H1 (cell line): ENCODE data around the gene SMYD4. TPM values are rescaled to one million over a fixed set of nuclear protein-coding genes. Genes with fewer than 3 reads are reported as not detected.

Experiments
- CTCF ChIA-PET: fragments of 300-600 bp; sonication (Branson Sonifier 250); formaldehyde crosslinking; loops from one replicate; lab custom pipeline; 2021; ENCODE audit not compliant: partially characterized antibody; lab: Charles Lee
- POLR2A ChIA-PET: fragments of 300-600 bp; sonication (Branson Sonifier 250); formaldehyde crosslinking; loops from one replicate; lab custom pipeline; 2021; ENCODE audit warnings: inconsistent platforms; ENCODE audit not compliant: partially characterized antibody; lab: Charles Lee
- DNase-seq, 2 experiments: peaks; one replicate each; pipeline versions ENCODE4 v3.0.0 to v3.0.0-alpha.2; 2010 to 2022; ENCODE audit warnings: low spot score in 2 of 2, low read depth in 1 of 2, mixed read lengths in 1 of 2
- FAIRE-seq: peaks from 2 replicates; lab custom pipeline; 2011; peaks lifted over from hg19 to GRCh38; lab: Jason Lieb, UNC
- H2AFZ ChIP-seq: 2 replicates; pipeline ENCODE4 v1.8.1; 2012; ENCODE audit warnings: low read length, inconsistent platforms
- H2AK5ac ChIP-seq: 2 replicates; pipeline ENCODE4 v1.6.1; 2013; ENCODE audit warnings: low read depth, low read length
- H2BK120ac ChIP-seq: replicated peaks from 2 replicates; pipeline ENCODE3; 2013; ENCODE audit warnings: low read depth, low read length, inconsistent platforms
- H2BK12ac ChIP-seq: 2 replicates; pipeline ENCODE4 v1.6.1; 2013; ENCODE audit warnings: low read depth, low read length
- H2BK15ac ChIP-seq: 2 replicates; pipeline ENCODE4 v1.6.1; 2013; ENCODE audit warnings: low read length
- H2BK20ac ChIP-seq: 2 replicates; pipeline ENCODE4 v1.6.1; 2013; ENCODE audit warnings: low read length
- H2BK5ac ChIP-seq: 2 replicates; pipeline ENCODE4 v1.6.1; 2013; ENCODE audit warnings: low read depth, low read length
- H3K14ac ChIP-seq: 2 replicates; pipeline ENCODE4 v1.6.1; 2013; ENCODE audit warnings: inconsistent platforms; ENCODE audit not compliant: insufficient read length
- H3K18ac ChIP-seq: 2 replicates; pipeline ENCODE4 v1.6.1; 2013; ENCODE audit warnings: low read length; ENCODE audit errors: extremely low read depth
- H3K23ac ChIP-seq: 2 replicates; pipeline ENCODE4 v1.6.1; 2013; ENCODE audit warnings: inconsistent platforms; ENCODE audit not compliant: insufficient read length
- H3K23me2 ChIP-seq: 2 replicates; pipeline ENCODE4 v1.6.1; 2013; ENCODE audit warnings: low read depth, low read length
- H3K27ac ChIP-seq: 2 replicates; pipeline ENCODE4 v1.6.1; 2011; ENCODE audit warnings: low read depth, low read length, inconsistent platforms
- H3K27me3 ChIP-seq, 4 experiments: replicated peaks in 1 of 4; 1 replicate in 1 of 4; 2 replicates in 3 of 4; pipeline versions ENCODE4 v1.6.1 to v1.8.1; 2011 to 2013; ENCODE audit warnings: low read length in 3 of 4, mild to moderate bottlenecking in 3 of 4, inconsistent platforms in 2 of 4, mixed read lengths in 2 of 4, moderate library complexity in 1 of 4; ENCODE audit not compliant: control insufficient read depth in 3 of 4, insufficient read depth in 3 of 4; ENCODE audit errors: extremely low read depth in 1 of 4
- H3K36me3 ChIP-seq, 4 experiments: 2 replicates each; pipeline versions ENCODE4 v1.6.1 to v1.8.1; 2011 to 2013; ENCODE audit warnings: mild to moderate bottlenecking in 4 of 4, low read length in 3 of 4, moderate library complexity in 2 of 4, control low read depth in 1 of 4, inconsistent platforms in 1 of 4; ENCODE audit not compliant: insufficient read depth in 4 of 4, control insufficient read depth in 2 of 4
- H3K4ac ChIP-seq: replicated peaks from 2 replicates; pipeline ENCODE3; 2013; ENCODE audit warnings: low read length, low read depth, mixed read lengths, inconsistent platforms; ENCODE audit not compliant: insufficient read length
- H3K4me1 ChIP-seq, 4 experiments: replicated peaks in 1 of 4; 1 replicate in 1 of 4; 2 replicates in 3 of 4; pipeline versions ENCODE4 v1.6.1 to v1.8.1; 2011 to 2013; ENCODE audit warnings: low read length in 3 of 4, inconsistent platforms in 2 of 4, mixed read lengths in 1 of 4; ENCODE audit not compliant: insufficient read depth in 4 of 4, control insufficient read depth in 3 of 4
- H3K4me2 ChIP-seq, 2 experiments: 2 replicates each; pipeline versions ENCODE4 v1.6.1 to v1.8.1; 2011 to 2013; ENCODE audit warnings: low read depth in 2 of 2, low read length in 2 of 2, control low read depth in 1 of 2, inconsistent platforms in 1 of 2, mild to moderate bottlenecking in 1 of 2; ENCODE audit not compliant: insufficient read depth in 1 of 2
- H3K4me3 ChIP-seq, 4 experiments: fragments of 200-600, 300-600 bp in 1 of 4; sonication (generic), shearing (Covaris generic), sonication (Bioruptor Twin) in 1 of 4; 2 replicates each; pipeline versions ENCODE4 v1.5.1 to v1.8.1; 2011 to 2016; ENCODE audit warnings: low read length in 4 of 4, low read depth in 3 of 4, control low read depth in 2 of 4, inconsistent platforms in 2 of 4, mild to moderate bottlenecking in 2 of 4, mixed read lengths in 1 of 4, moderate library complexity in 1 of 4; ENCODE audit not compliant: insufficient read depth in 2 of 4; ENCODE audit errors: extremely low read depth in 1 of 4
- H3K56ac ChIP-seq: replicated peaks from 2 replicates; pipeline ENCODE3; 2013; ENCODE audit warnings: low read depth, mild to moderate bottlenecking, mixed read lengths, low read length, inconsistent platforms; ENCODE audit not compliant: insufficient read length
- H3K79me1 ChIP-seq: 2 replicates; pipeline ENCODE4 v1.6.1; 2013; ENCODE audit warnings: low read depth, low read length, control low read depth
- H3K79me2 ChIP-seq, 2 experiments: 2 replicates each; pipeline versions ENCODE4 v1.6.1 to v1.8.1; 2012 to 2013; ENCODE audit warnings: low read length in 2 of 2, mild to moderate bottlenecking in 2 of 2, inconsistent platforms in 1 of 2; ENCODE audit not compliant: insufficient read depth in 2 of 2, control insufficient read depth in 1 of 2
- H3K9ac ChIP-seq, 4 experiments: replicated peaks in 1 of 4; 1 replicate in 1 of 4; 2 replicates in 3 of 4; pipeline versions ENCODE4 v1.6.1 to v1.8.1; 2011 to 2013; ENCODE audit warnings: low read depth in 3 of 4, low read length in 3 of 4, control low read depth in 2 of 4, mild to moderate bottlenecking in 2 of 4, moderate library complexity in 2 of 4, inconsistent platforms in 1 of 4; ENCODE audit errors: extremely low read depth in 1 of 4
- H3K9me3 ChIP-seq, 2 experiments: 2 replicates each; pipeline versions ENCODE4 v1.6.1 to v1.8.1; 2012 to 2013; ENCODE audit warnings: mild to moderate bottlenecking in 2 of 2, moderate library complexity in 2 of 2, control low read depth in 1 of 2, inconsistent platforms in 1 of 2, low read depth in 1 of 2, low read length in 1 of 2, mixed read lengths in 1 of 2; ENCODE audit not compliant: insufficient read depth in 2 of 2
- H4K20me1 ChIP-seq, 2 experiments: replicated peaks in 1 of 2; 2 replicates each; pipeline versions ENCODE3 to v1.8.1; 2011 to 2013; ENCODE audit warnings: inconsistent platforms in 2 of 2, low read length in 2 of 2, mild to moderate bottlenecking in 1 of 2; ENCODE audit not compliant: insufficient read depth in 2 of 2, control insufficient read depth in 1 of 2
- H4K5ac ChIP-seq: 2 replicates; pipeline ENCODE4 v1.6.1; 2013; ENCODE audit warnings: low read length, low read depth, mixed read lengths, inconsistent platforms; ENCODE audit not compliant: insufficient read length
- H4K8ac ChIP-seq: 2 replicates; pipeline ENCODE4 v1.8.0; 2013; ENCODE audit warnings: mild to moderate bottlenecking, moderate library complexity, low read length, inconsistent platforms; ENCODE audit not compliant: insufficient read depth; ENCODE audit errors: extremely low read depth
- H4K91ac ChIP-seq: replicated peaks from 2 replicates; pipeline ENCODE3; 2013; ENCODE audit warnings: low read length, mixed read lengths, inconsistent platforms; ENCODE audit not compliant: insufficient read length
- BRCA1 ChIP-seq: IDR thresholded peaks from 2 replicates; pipeline ENCODE4 v1.6.1; 2012; ENCODE audit warnings: low read depth, low read length, improper control_type of control experiment
- CHD2 ChIP-seq: IDR thresholded peaks from 2 replicates; pipeline ENCODE4 v1.6.1; 2012; ENCODE audit warnings: low read length, improper control_type of control experiment
- CTBP2 ChIP-seq: IDR thresholded peaks from 2 replicates; pipeline ENCODE4 v1.7.0; 2011; ENCODE audit warnings: borderline replicate concordance, mild to moderate bottlenecking, moderate library complexity, mixed read lengths, low read length; ENCODE audit not compliant: insufficient read depth, insufficient read length
- CTCF ChIP-seq, 3 experiments: IDR thresholded peaks; 1 replicate in 2 of 3; 2 replicates in 1 of 3; pipeline versions ENCODE4 v1.5.1 to v1.6.1; 2011; ENCODE audit warnings: low read length in 3 of 3, mild to moderate bottlenecking in 3 of 3, inconsistent platforms in 2 of 3, low read depth in 1 of 3, moderate library complexity in 1 of 3; ENCODE audit not compliant: insufficient read depth in 1 of 3; ENCODE audit errors: control extremely low read depth in 1 of 3
- FOSL1 ChIP-seq: IDR thresholded peaks from 2 replicates; pipeline ENCODE4 v1.6.1; 2011; ENCODE audit warnings: mild to moderate bottlenecking, low read depth, low read length, moderate library complexity; ENCODE audit not compliant: insufficient read depth
- JUN ChIP-seq: IDR thresholded peaks from 2 replicates; pipeline ENCODE4 v1.6.1; 2011; ENCODE audit warnings: low read depth, mild to moderate bottlenecking, improper control_type of control experiment, low read length
- PHF8 ChIP-seq: fragments of 200-600 bp; sonication (generic); conservative IDR thresholded peaks from 2 replicates; pipeline ENCODE4 v1.7.1; 2012; ENCODE audit warnings: low read depth, mild to moderate bottlenecking, inconsistent platforms, low read length, moderate library complexity
- POLR2A ChIP-seq, 2 experiments: IDR thresholded peaks; 1 replicate in 1 of 2; 2 replicates in 1 of 2; pipeline ENCODE4 v1.6.1; 2011; ENCODE audit warnings: low read depth in 2 of 2, low read length in 2 of 2, mild to moderate bottlenecking in 2 of 2; ENCODE audit errors: control extremely low read depth in 1 of 2
- SIX5 ChIP-seq: IDR thresholded peaks from 2 replicates; pipeline ENCODE4 v1.6.1; 2011; ENCODE audit warnings: mild to moderate bottlenecking, low read depth, low read length
- SP2 ChIP-seq: IDR thresholded peaks from 2 replicates; pipeline ENCODE4 v1.6.1; 2012; ENCODE audit warnings: mild to moderate bottlenecking, low read length, inconsistent platforms
- TAF1 ChIP-seq: IDR thresholded peaks from 2 replicates; pipeline ENCODE4 v1.6.1; 2011; ENCODE audit warnings: mild to moderate bottlenecking, low read depth, low read length
- WGBS, 2 experiments: shearing (Covaris generic) in 1 of 2; methylation state at CpG; one replicate each; pipeline versions ENCODE4 v1.1.6 to v1.1.7; 2013 to 2015; ENCODE audit warnings: low lambda C conversion rate in 2 of 2, mixed read lengths in 2 of 2, inconsistent platforms in 1 of 2, low coverage in 1 of 2, missing lambda C conversion rate in 1 of 2; ENCODE audit not compliant: insufficient replicate concordance in 2 of 2, insufficient coverage in 1 of 2, insufficient read length in 1 of 2; ENCODE audit errors: extremely low coverage in 1 of 2, missing lambda C conversion rate in 1 of 2; 5-methylcytosine and 5-hydroxymethylcytosine counted together
- polyA plus RNA-seq, 7 experiments: library from polyadenylated mRNA; depleted of rRNA in 3 of 7; stranded (reverse) in 5 of 7; unstranded in 2 of 7; fragments of >200 nt in 5 of 7; fragments of 200-250 nt in 2 of 7; gene quantifications; 1 replicate in 5 of 7; 2 replicates in 1 of 7; 4 replicates in 1 of 7; pipeline versions ENCODE4 v1.2.1 to v1.2.3, GENCODE V29; 2011 to 2013; ENCODE audit warnings: missing spikeins in 2 of 7, mixed read lengths in 2 of 7
- total RNA-seq: library from RNA; stranded (reverse); fragmentation: NEBNext Ultra II Directional; extraction: Animal tissue kit (Norgen Biotek cat#: 25700); gene quantifications from 2 replicates; pipeline ENCODE4 v1.2.1, GENCODE V29; 2021

The SMYD4 gene
- total and polyA plus RNA-seq, 2 of the 8 experiments (the other 6 are each of a cell fraction or from before 2014, with no cell fraction given), result 10.5 to 23.4 TPM

- Histone ChIP-seq H3K79me2 (no peaks in the 10 kb centered on the region), H3K27me3 (no peaks in the 10 kb centered on the region; a peak in 1 of 7 replicates), H3K56ac (no peak within 1 kb of the TSS), H2BK120ac (no peak within 1 kb of the TSS), H3K79me1 (no peaks in the 10 kb centered on the region), H2BK5ac (no peak within 1 kb of the TSS), H2BK12ac (no peak within 1 kb of the TSS), H3K23me2 (no peaks in the 10 kb centered on the region), H4K20me1 (no peaks in the 10 kb centered on the region), H4K5ac (no peak within 1 kb of the TSS), H3K4me2 (no peak within 1 kb of the TSS), H3K36me3 (no peaks in the 10 kb centered on the region), H3K4me3 (no peak within 1 kb of the TSS), H3K23ac (no peak within 1 kb of the TSS), H3K18ac (no peak within 1 kb of the TSS), H4K8ac (peak within 1 kb of the TSS; percentile 51; the same call in 1 of the 2 replicates), H2BK20ac (no peak within 1 kb of the TSS), H2AK5ac (no peak within 1 kb of the TSS), H3K9ac (no peak within 1 kb of the TSS), H3K4me1 (peaks cover 0 to 8% (median 3%) of the 10 kb centered on the region in 4 experiments; a peak in 4 of 7 replicates), H2BK15ac (no peak within 1 kb of the TSS), H3K27ac (no peak within 1 kb of the TSS), H4K91ac (no peak within 1 kb of the TSS), H3K14ac (no peak within 1 kb of the TSS), H2AFZ (no peak within 1 kb of the TSS), H3K9me3 (no peaks in the 10 kb centered on the region; a peak in 1 of 4 replicates), H3K4ac (no peak within 1 kb of the TSS)
- FAIRE-seq (no peak), DNase-seq (no peak)
- 84% methylated on average over 7 of the region's 10 CpGs; no CpG with 5 or more reads in 1 of the 2 experiments for WGBS, 2 experiments
- ChIA-PET CTCF (interaction anchor here (1.0 kb wide), 1 partner anchor 29 kb away, joined by 3 read pairs; no protein-coding TSS in a partner anchor), POLR2A (interaction anchor here (1.2 to 2.0 kb wide), 4 partner anchors 10 to 26 kb away, joined by 3 to 8 read pairs (median 4); no protein-coding TSS in a partner anchor)
- TF ChIP-seq FOSL1 (no peak), JUN (no peak), TAF1 (no peak), POLR2A (IDR thresholded peaks at IDR 0.05; ENCODE audit: control extremely low read depth in 1 of 2, low read depth in 2 of 2, low read length in 2 of 2) (no peak), CTBP2 (no peak), CHD2 (no peak), BRCA1 (no peak), SP2 (no peak), SIX5 (no peak), PHF8 (no peak), CTCF (IDR thresholded peaks at IDR 0.05; ENCODE audit: control extremely low read depth in 1 of 3, insufficient read depth in 1 of 3, low read depth in 1 of 3, low read length in 3 of 3) (no peak)
These were observed 87.2 kb downstream of the SMYD4 start, which contains the start of gene SERPINF2 for GRCh38 chr17:1742371-1743087. TSS of gene SERPINF2 (plus strand) at chr17:1742871. CDS start at chr17:1744996, 2,125 bp downstream.
